Measurements from ENCODE around the gene ITPR2.
A peak's percentile ranks its signal among the peaks of the same experiment; 100 is the strongest.

- TF ChIP-seq, protein P1, sequence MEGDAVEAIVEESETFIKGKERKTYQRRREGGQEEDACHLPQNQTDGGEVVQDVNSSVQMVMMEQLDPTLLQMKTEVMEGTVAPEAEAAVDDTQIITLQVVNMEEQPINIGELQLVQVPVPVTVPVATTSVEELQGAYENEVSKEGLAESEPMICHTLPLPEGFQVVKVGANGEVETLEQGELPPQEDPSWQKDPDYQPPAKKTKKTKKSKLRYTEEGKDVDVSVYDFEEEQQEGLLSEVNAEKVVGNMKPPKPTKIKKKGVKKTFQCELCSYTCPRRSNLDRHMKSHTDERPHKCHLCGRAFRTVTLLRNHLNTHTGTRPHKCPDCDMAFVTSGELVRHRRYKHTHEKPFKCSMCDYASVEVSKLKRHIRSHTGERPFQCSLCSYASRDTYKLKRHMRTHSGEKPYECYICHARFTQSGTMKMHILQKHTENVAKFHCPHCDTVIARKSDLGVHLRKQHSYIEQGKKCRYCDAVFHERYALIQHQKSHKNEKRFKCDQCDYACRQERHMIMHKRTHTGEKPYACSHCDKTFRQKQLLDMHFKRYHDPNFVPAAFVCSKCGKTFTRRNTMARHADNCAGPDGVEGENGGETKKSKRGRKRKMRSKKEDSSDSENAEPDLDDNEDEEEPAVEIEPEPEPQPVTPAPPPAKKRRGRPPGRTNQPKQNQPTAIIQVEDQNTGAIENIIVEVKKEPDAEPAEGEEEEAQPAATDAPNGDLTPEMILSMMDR (IDR thresholded peaks at IDR 0.05; ENCODE audit: control extremely low read depth in 1 of 3, insufficient read depth in 1 of 3, low read depth in 1 of 3, low read length in 3 of 3): peak in 1 of 3 experiments; percentile 55; a peak in 2 of 4 replicates
- no peak for TF ChIP-seq POLR2A (IDR thresholded peaks at IDR 0.05; ENCODE audit: control extremely low read depth in 1 of 2, low read depth in 2 of 2, low read length in 2 of 2)
- no peak for TF ChIP-seq CREB1 (IDR thresholded peaks at IDR 0.05)
- TF ChIP-seq POLR2AphosphoS5 (IDR thresholded peaks at IDR 0.05; ENCODE audit: low read depth, low read length): no peak
- TF ChIP-seq, protein P2, sequence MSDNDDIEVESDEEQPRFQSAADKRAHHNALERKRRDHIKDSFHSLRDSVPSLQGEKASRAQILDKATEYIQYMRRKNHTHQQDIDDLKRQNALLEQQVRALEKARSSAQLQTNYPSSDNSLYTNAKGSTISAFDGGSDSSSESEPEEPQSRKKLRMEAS (IDR thresholded peaks at IDR 0.05): no peak
- no peak for TF ChIP-seq KDM1A (IDR thresholded peaks at IDR 0.05; ENCODE audit: borderline replicate concordance, low read length)
- no peak for TF ChIP-seq CHD2 (IDR thresholded peaks at IDR 0.05; ENCODE audit: low read length)
Measured at GRCh38 chr12:26465419-26466097, 367.4 kb downstream of the ITPR2 start.
